B cell (primary cell): ENCODE results near the gene CGB3. TPM values are rescaled to one million over a fixed set of nuclear protein-coding genes. Genes with fewer than 3 reads are reported as not detected.

Experiments used
- ATAC-seq: fragments of 200-7000 bp; cut with Tn5 transposase; one replicate; pipeline ENCODE4 v1.10.0; 2021; ENCODE audit warnings: low read depth, mild to moderate bottlenecking, moderate number of reproducible peaks, moderate library complexity
- CTCF ChIA-PET: fragments of 350-600 bp; sonication (Branson Sonifier 250); formaldehyde crosslinking; loops from one replicate; lab custom pipeline; 2021; ENCODE audit warnings: antibody characterized with exemption, inconsistent platforms; lab: Charles Lee
- POLR2A ChIA-PET: fragments of 350-600 bp; sonication (Branson Sonifier 250); formaldehyde crosslinking; loops from one replicate; lab custom pipeline; 2021; ENCODE audit warnings: antibody characterized with exemption; lab: Charles Lee
- DNase-seq: peaks from one replicate; pipeline ENCODE4 v3.0.0; 2013
- H2AFZ ChIP-seq: 2 replicates; pipeline ENCODE4 v1.6.1; 2012; ENCODE audit warnings: mild to moderate bottlenecking, low read depth, low read length; ENCODE audit not compliant: insufficient read depth, poor library complexity, severe bottlenecking
- H3K27ac ChIP-seq, 2 donors: 1 replicate in 1 of 2; 2 replicates in 1 of 2; pipeline ENCODE4 v1.5.1; 2012 to 2013; ENCODE audit warnings: low read length in 2 of 2, mild to moderate bottlenecking in 2 of 2, moderate library complexity in 1 of 2
- H3K27me3 ChIP-seq, 4 experiments: fragments of 200-600 bp in 1 of 4; sonication (generic) in 1 of 4; replicated peaks in 1 of 4; 1 replicate in 2 of 4; 2 replicates in 2 of 4; pipeline versions ENCODE4 v1.6.1 to v1.7.0; 2013 to 2016; ENCODE audit warnings: low read length in 3 of 4, mild to moderate bottlenecking in 2 of 4, mixed read lengths in 1 of 4, moderate library complexity in 1 of 4; ENCODE audit not compliant: insufficient read depth in 4 of 4, control insufficient read depth in 3 of 4; ENCODE audit errors: control extremely low read depth in 1 of 4
- H3K36me3 ChIP-seq, 2 experiments: replicated peaks in 1 of 2; 1 replicate in 1 of 2; 2 replicates in 1 of 2; pipeline versions ENCODE4 v1.6.1 to v1.7.1; 2013; ENCODE audit warnings: low read length in 1 of 2; ENCODE audit not compliant: insufficient read depth in 2 of 2, control insufficient read depth in 1 of 2; ENCODE audit errors: control extremely low read depth in 1 of 2, extremely low read depth in 1 of 2
- H3K4me1 ChIP-seq, 2 donors: fragments of 200-600 bp in 1 of 2; sonication (generic) in 1 of 2; 1 replicate in 1 of 2; 2 replicates in 1 of 2; pipeline versions ENCODE4 v1.5.1 to v1.6.1; 2013 to 2017; ENCODE audit warnings: low read length in 2 of 2; ENCODE audit not compliant: control insufficient read depth in 2 of 2, insufficient read depth in 2 of 2
- H3K4me2 ChIP-seq: replicated peaks from 2 replicates; pipeline ENCODE3; 2012; ENCODE audit warnings: mild to moderate bottlenecking, low read depth, low read length; ENCODE audit not compliant: poor library complexity, severe bottlenecking
- H3K4me3 ChIP-seq, 5 experiments: fragments of 200-600 bp in 1 of 5; sonication (generic) in 1 of 5; 1 replicate in 3 of 5; 2 replicates in 2 of 5; pipeline versions ENCODE4 v1.5.1 to v1.7.0; 2011 to 2016; ENCODE audit warnings: low read length in 4 of 5, mild to moderate bottlenecking in 4 of 5, low read depth in 2 of 5, control low read depth in 1 of 5, moderate library complexity in 1 of 5; ENCODE audit not compliant: insufficient read depth in 1 of 5; ENCODE audit errors: control extremely low read depth in 1 of 5, extremely low read depth in 1 of 5
- H3K79me2 ChIP-seq: fragments of 200-600 bp; sonication (generic); one replicate; pipeline ENCODE4 v1.6.0; 2016; ENCODE audit warnings: low read length; ENCODE audit not compliant: control insufficient read depth, insufficient read depth
- H3K9ac ChIP-seq: fragments of 200-600 bp; sonication (generic); 2 replicates; pipeline ENCODE4 v1.6.1; 2017; ENCODE audit warnings: mild to moderate bottlenecking, low read length, moderate library complexity
- H3K9me3 ChIP-seq, 3 donors: one replicate each; pipeline versions ENCODE4 v1.6.1 to v1.7.1; 2013; ENCODE audit warnings: low read length in 2 of 3; ENCODE audit not compliant: control insufficient read depth in 2 of 3, insufficient read depth in 1 of 3; ENCODE audit errors: control extremely low read depth in 1 of 3
- H4K20me1 ChIP-seq: 2 replicates; pipeline ENCODE4 v1.6.0; 2012; ENCODE audit warnings: mild to moderate bottlenecking, low read length; ENCODE audit not compliant: insufficient read depth, control insufficient read depth, poor library complexity, severe bottlenecking
- H3K27ac Mint-ChIP-seq: one replicate; pipeline ENCODE4 v1.8.0; 2021; ENCODE audit warnings: mixed read lengths
- H3K27me3 Mint-ChIP-seq: one replicate; pipeline ENCODE4 v1.8.0; 2021; ENCODE audit warnings: mixed read lengths
- H3K4me1 Mint-ChIP-seq: one replicate; pipeline ENCODE4 v1.8.0; 2021; ENCODE audit warnings: mixed read lengths
- H3K4me3 Mint-ChIP-seq: one replicate; pipeline ENCODE4 v1.8.0; 2021; ENCODE audit warnings: mixed read lengths
- H3K9me3 Mint-ChIP-seq: one replicate; pipeline ENCODE4 v1.8.0; 2022; ENCODE audit warnings: mixed read lengths; ENCODE audit not compliant: insufficient read depth
- EZH2 ChIP-seq: IDR thresholded peaks from 2 replicates; pipeline ENCODE4 v1.6.1; 2012; ENCODE audit warnings: borderline replicate concordance, low read depth, mild to moderate bottlenecking, moderate library complexity, low read length; ENCODE audit not compliant: insufficient read depth, poor library complexity, severe bottlenecking
- WGBS: methylation state at CpG from one replicate; pipeline ENCODE4 v1.1.5; 2013; ENCODE audit warnings: missing lambda C conversion rate; ENCODE audit not compliant: insufficient coverage; 5-methylcytosine and 5-hydroxymethylcytosine counted together
- intact Hi-C: fragments of 100-400 bp; cut with micrococcal nuclease; formaldehyde crosslinking; loops from one replicate; pipeline ENCODE4 v1.10.0; 2022
- polyA plus RNA-seq: library from polyadenylated mRNA; depleted of rRNA; stranded (reverse); fragments of >200 nt; gene quantifications from 2 replicates; pipeline ENCODE4 v1.2.3, GENCODE V29; 2012
- total RNA-seq, 2 donors: library from RNA; stranded (reverse); fragments of 120-200 nt in 1 of 2; gene quantifications; 1 replicate in 1 of 2; 2 replicates in 1 of 2; pipeline versions ENCODE4 v1.2.3 to v1.2.4, GENCODE V29; 2013 to 2022
- TF ChIP-seq, protein P1 (sequence below): fragments of 200-600 bp; IDR thresholded peaks from one replicate; pipeline ENCODE4 v1.8.0; 2022; ENCODE audit warnings: antibody characterized with exemption, mild to moderate bottlenecking

Gene CGB3
- total and polyA plus RNA-seq, 2 donors (not counting 1 experiment from before 2014, with no cell fraction given): not detected

DNA sequence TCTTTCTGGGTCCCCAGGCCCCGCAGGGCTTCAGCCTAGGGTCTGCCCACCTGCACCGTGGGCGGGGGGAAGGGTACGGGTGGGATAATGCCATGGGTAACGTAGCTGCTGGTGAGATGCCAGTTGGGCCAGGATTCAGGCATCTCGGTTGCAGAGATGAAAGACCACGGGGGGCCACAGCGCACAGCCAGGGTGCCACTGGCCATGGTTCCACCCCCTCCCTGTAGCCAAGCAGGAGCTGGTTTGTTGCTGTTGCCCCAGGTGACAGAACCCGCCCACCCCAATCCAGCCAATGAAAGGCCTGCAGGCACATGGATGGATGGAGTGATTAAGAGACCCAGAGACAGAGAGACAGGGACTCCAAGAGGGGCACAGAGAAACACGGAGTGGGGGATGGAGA, 34.4 kb upstream of the CGB3 start:
- Histone ChIP-seq H3K4me1 (peaks cover 17 to 28% of the 10 kb centered on the region in 2 donors), H3K79me2 (no peaks in the 10 kb centered on the region), H3K27me3 (peaks cover 0 to 60% (median 23%) of the 10 kb centered on the region in 4 experiments), H3K9ac (no peak overlapping the region), H3K4me2 (no peak overlapping the region), H3K4me3 (no peak overlapping the region), H4K20me1 (no peaks in the 10 kb centered on the region), H3K27ac (no peak overlapping the region), H3K9me3 (peaks cover 0 to 27% (median 0%) of the 10 kb centered on the region in 3 donors), H2AFZ (no peak overlapping the region), H3K36me3 (no peaks in the 10 kb centered on the region)
- WGBS: 44% methylated on average over 8 of the region's 10 CpGs
- ChIA-PET POLR2A (interaction anchor here (0.6 kb wide), 1 partner anchor 54 kb away, joined by 3 read pairs; no protein-coding TSS in a partner anchor), CTCF (interaction anchor here (1.2 to 1.5 kb wide), 2 partner anchors 12 to 140 kb away, joined by 3 to 5 read pairs; no protein-coding TSS in a partner anchor)
- peaks cover 22% of the 10 kb centered on the region for H3K4me1 Mint-ChIP-seq
- no peak overlapping the region for H3K27ac Mint-ChIP-seq
- DNase-seq (no peak), ATAC-seq (no peak)
- peak overlapping the region; percentile 90 for H3K4me3 Mint-ChIP-seq
- H3K27me3 Mint-ChIP-seq: peaks cover 28% of the 10 kb centered on the region
- TF ChIP-seq, protein P1, sequence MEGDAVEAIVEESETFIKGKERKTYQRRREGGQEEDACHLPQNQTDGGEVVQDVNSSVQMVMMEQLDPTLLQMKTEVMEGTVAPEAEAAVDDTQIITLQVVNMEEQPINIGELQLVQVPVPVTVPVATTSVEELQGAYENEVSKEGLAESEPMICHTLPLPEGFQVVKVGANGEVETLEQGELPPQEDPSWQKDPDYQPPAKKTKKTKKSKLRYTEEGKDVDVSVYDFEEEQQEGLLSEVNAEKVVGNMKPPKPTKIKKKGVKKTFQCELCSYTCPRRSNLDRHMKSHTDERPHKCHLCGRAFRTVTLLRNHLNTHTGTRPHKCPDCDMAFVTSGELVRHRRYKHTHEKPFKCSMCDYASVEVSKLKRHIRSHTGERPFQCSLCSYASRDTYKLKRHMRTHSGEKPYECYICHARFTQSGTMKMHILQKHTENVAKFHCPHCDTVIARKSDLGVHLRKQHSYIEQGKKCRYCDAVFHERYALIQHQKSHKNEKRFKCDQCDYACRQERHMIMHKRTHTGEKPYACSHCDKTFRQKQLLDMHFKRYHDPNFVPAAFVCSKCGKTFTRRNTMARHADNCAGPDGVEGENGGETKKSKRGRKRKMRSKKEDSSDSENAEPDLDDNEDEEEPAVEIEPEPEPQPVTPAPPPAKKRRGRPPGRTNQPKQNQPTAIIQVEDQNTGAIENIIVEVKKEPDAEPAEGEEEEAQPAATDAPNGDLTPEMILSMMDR: no peak
- TF ChIP-seq EZH2: no peak
- intact Hi-C loops: no loop called here
- no peaks in the 10 kb centered on the region for H3K9me3 Mint-ChIP-seq

DNA sequence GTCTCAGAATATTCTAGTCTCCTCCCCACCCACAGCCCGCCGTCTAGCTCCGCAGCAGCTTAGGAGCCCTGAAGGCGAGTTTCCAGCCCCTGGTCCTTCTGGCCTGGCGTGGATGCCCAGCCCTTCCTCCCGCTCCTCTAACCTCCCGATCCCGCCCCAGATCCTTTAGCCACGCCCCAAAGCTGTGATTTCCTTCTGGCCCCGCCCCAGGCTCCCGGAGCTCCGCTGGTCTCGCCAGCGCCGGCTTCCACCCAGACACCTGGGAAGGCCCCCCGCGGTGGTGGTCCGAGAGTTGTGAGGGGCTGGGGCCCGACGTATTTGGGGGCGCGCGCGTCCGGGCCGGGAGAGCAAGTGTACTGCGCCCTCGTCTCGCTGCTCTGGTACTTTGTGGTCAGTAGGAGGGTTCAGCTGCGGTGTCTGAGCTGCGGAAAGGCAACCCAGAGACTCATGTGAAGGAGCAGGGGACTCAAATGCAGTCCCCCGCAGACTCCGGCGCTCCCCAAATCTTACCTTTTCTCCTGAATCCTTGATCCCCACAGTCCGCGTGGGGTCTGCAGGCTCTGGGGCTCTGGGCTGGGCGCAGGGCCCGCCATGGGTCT, 33.6 kb upstream of the CGB3 start, which contains the start of gene CGB7:
CGB7 (minus strand) TSS at position 114 of the 599 bp plus-strand sequence. CDS start 2,374 bp downstream, outside the sequence.
- Mint-ChIP-seq H3K4me3 (peak within 1 kb of the TSS; percentile 90), H3K9me3 (no peaks in the 10 kb centered on the region), H3K4me1 (peaks cover 22% of the 10 kb centered on the region), H3K27me3 (peaks cover 28% of the 10 kb centered on the region), H3K27ac (no peak within 1 kb of the TSS)
- ChIA-PET POLR2A (no interaction called here), CTCF (interaction anchor here (0.8 to 1.5 kb wide), 3 partner anchors 13 to 141 kb away, joined by 3 to 5 read pairs (median 3); no protein-coding TSS in a partner anchor)
- Histone ChIP-seq H3K36me3 (no peaks in the 10 kb centered on the region), H3K9me3 (peaks cover 0 to 27% (median 0%) of the 10 kb centered on the region in 3 donors), H4K20me1 (no peaks in the 10 kb centered on the region), H2AFZ (peak within 1 kb of the TSS; percentile 93), H3K79me2 (no peaks in the 10 kb centered on the region), H3K4me3 (peak within 1 kb of the TSS in 4 of 5 experiments; percentile 51 to 77 (median 56)), H3K9ac (peak within 1 kb of the TSS; percentile 69), H3K27ac (no peak within 1 kb of the TSS), H3K27me3 (peaks cover 0 to 58% (median 23%) of the 10 kb centered on the region in 4 experiments), H3K4me1 (peaks cover 17 to 28% of the 10 kb centered on the region in 2 donors), H3K4me2 (peak within 1 kb of the TSS; percentile 98)
- DNase-seq: peak; percentile 52
- intact Hi-C loops: no loop called here
- WGBS: 7% methylated on average over 33 of the region's 38 CpGs
- no peak for TF ChIP-seq EZH2
- TF ChIP-seq, protein P1: no peak
- peak; percentile 25 for ATAC-seq
